Fibroblast of lung (primary cell): ENCODE measurements around the gene ASB4. TPM values are rescaled to one million over a fixed set of nuclear protein-coding genes. Genes with fewer than 3 reads are reported as not detected.

ENCODE experiments used
- DNase-seq, 2 donors: peaks; one replicate each; pipeline versions ENCODE4 v3.0.0 to v3.0.0-alpha.2; 2010; ENCODE audit warnings: low read depth in 2 of 2
- H2AFZ ChIP-seq: 2 replicates; pipeline ENCODE4 v1.5.1; 2012; ENCODE audit warnings: low read length, control low read depth, inconsistent platforms
- H3K27ac ChIP-seq: 2 replicates; pipeline ENCODE4 v1.5.1; 2011; ENCODE audit warnings: low read length, control low read depth; ENCODE audit not compliant: insufficient read depth
- H3K27me3 ChIP-seq: 2 replicates; pipeline ENCODE4 v1.5.1; 2011; ENCODE audit warnings: mild to moderate bottlenecking, low read length; ENCODE audit not compliant: control insufficient read depth, insufficient read depth
- H3K36me3 ChIP-seq: 2 replicates; pipeline ENCODE4 v1.5.1; 2011; ENCODE audit warnings: low read length; ENCODE audit not compliant: control insufficient read depth, insufficient read depth
- H3K4me1 ChIP-seq: 2 replicates; pipeline ENCODE4 v1.5.1; 2011; ENCODE audit warnings: low read length; ENCODE audit not compliant: control insufficient read depth, insufficient read depth; ENCODE audit errors: extremely low read depth
- H3K4me2 ChIP-seq: 2 replicates; pipeline ENCODE4 v1.5.1; 2011; ENCODE audit warnings: low read length, control low read depth; ENCODE audit not compliant: insufficient read depth; ENCODE audit errors: extremely low read depth
- H3K4me3 ChIP-seq, 4 experiments: fragments of 200-600 bp in 1 of 4; sonication (generic) in 1 of 4; replicated peaks in 1 of 4; 2 replicates each; pipeline ENCODE4 v1.5.1; 2011 to 2016; ENCODE audit warnings: low read length in 4 of 4, low read depth in 3 of 4, mild to moderate bottlenecking in 3 of 4, control low read depth in 2 of 4, inconsistent platforms in 1 of 4, mixed read lengths in 1 of 4; ENCODE audit not compliant: insufficient read depth in 1 of 4; ENCODE audit errors: control extremely low read depth in 1 of 4
- H3K79me2 ChIP-seq: 2 replicates; pipeline ENCODE4 v1.5.1; 2012; ENCODE audit warnings: mild to moderate bottlenecking, low read length, inconsistent platforms; ENCODE audit not compliant: control insufficient read depth, insufficient read depth
- H3K9ac ChIP-seq: 2 replicates; pipeline ENCODE4 v1.5.1; 2011; ENCODE audit warnings: mild to moderate bottlenecking, low read length, control low read depth; ENCODE audit not compliant: insufficient read depth
- H3K9me3 ChIP-seq: 2 replicates; pipeline ENCODE4 v1.5.1; 2012; ENCODE audit warnings: low read depth, low read length; ENCODE audit not compliant: control insufficient read depth, insufficient read depth
- H4K20me1 ChIP-seq: 2 replicates; pipeline ENCODE4 v1.5.1; 2011; ENCODE audit warnings: low read length; ENCODE audit not compliant: control insufficient read depth, insufficient read depth; ENCODE audit errors: extremely low read depth
- CTCF ChIP-seq, 2 donors: IDR thresholded peaks in 1 of 2; conservative IDR thresholded peaks in 1 of 2; 1 replicate in 1 of 2; 2 replicates in 1 of 2; pipeline ENCODE4 v1.5.1; 2011 to 2012; ENCODE audit warnings: low read length in 2 of 2, control low read depth in 1 of 2, inconsistent platforms in 1 of 2, low read depth in 1 of 2, mild to moderate bottlenecking in 1 of 2
- EZH2 ChIP-seq: IDR thresholded peaks from 2 replicates; pipeline ENCODE4 v1.5.1; 2012; ENCODE audit warnings: low read length, control low read depth, mild to moderate bottlenecking; ENCODE audit errors: missing control alignments
- polyA plus RNA-seq, 2 donors: library from polyadenylated mRNA; depleted of rRNA in 1 of 2; stranded (reverse) in 1 of 2; unstranded in 1 of 2; fragments of >200 nt; gene quantifications; 2 replicates each; pipeline ENCODE4 v1.2.1, GENCODE V29; 2011 to 2012; ENCODE audit warnings: missing spikeins in 1 of 2
- total RNA-seq: library from RNA; depleted of rRNA; stranded (reverse); fragments of >200 nt; gene quantifications from 2 replicates; pipeline ENCODE4 v1.2.1, GENCODE V29; 2014

The ASB4 gene
- total and polyA plus RNA-seq, 2 donors (not counting 1 experiment from before 2014, with no cell fraction given), result not detected

- TF ChIP-seq EZH2 (no peak), CTCF (conservative IDR thresholded peaks at IDR 0.05 in 1 of 2, IDR thresholded peaks at IDR 0.05 in 1 of 2; ENCODE audit: low read depth in 1 of 2, low read length in 2 of 2) (no peak)
- no peaks in the 10 kb centered on the region for H4K20me1 ChIP-seq
- H3K27me3 ChIP-seq, result no peaks in the 10 kb centered on the region
- no peak overlapping the region for H2AFZ ChIP-seq
- H3K9me3 ChIP-seq, result no peaks in the 10 kb centered on the region
- H3K36me3 ChIP-seq, result no peaks in the 10 kb centered on the region
- H3K4me3 ChIP-seq, result no peak overlapping the region
- no peak for DNase-seq
- H3K27ac ChIP-seq, result no peak overlapping the region
- H3K79me2 ChIP-seq, result no peaks in the 10 kb centered on the region
- H3K9ac ChIP-seq, result no peak overlapping the region
- H3K4me1 ChIP-seq, result no peaks in the 10 kb centered on the region
- no peak overlapping the region for H3K4me2 ChIP-seq
These were observed 31.7 kb downstream of the ASB4 start for GRCh38 chr7:95517458-95517857.

- Histone ChIP-seq H3K36me3 (no peaks in the 10 kb centered on the region), H3K4me2 (no peak overlapping the region), H3K9me3 (no peaks in the 10 kb centered on the region), H2AFZ (no peak overlapping the region), H3K79me2 (no peaks in the 10 kb centered on the region), H3K4me3 (no peak overlapping the region), H3K27ac (no peak overlapping the region), H3K27me3 (no peaks in the 10 kb centered on the region), H4K20me1 (no peaks in the 10 kb centered on the region), H3K9ac (no peak overlapping the region), H3K4me1 (no peaks in the 10 kb centered on the region)
- TF ChIP-seq EZH2 (no peak), CTCF (conservative IDR thresholded peaks at IDR 0.05 in 1 of 2, IDR thresholded peaks at IDR 0.05 in 1 of 2; ENCODE audit: low read depth in 1 of 2, low read length in 2 of 2) (no peak)
- no peak for DNase-seq
These were observed 32.1 kb downstream of the ASB4 start for GRCh38 chr7:95517870-95518269.

GRCh38 chr7:95520136-95520535 lies 34.4 kb downstream of the ASB4 start:
- Histone ChIP-seq H3K79me2 (no peaks in the 10 kb centered on the region), H3K4me2 (no peak overlapping the region), H3K36me3 (no peaks in the 10 kb centered on the region), H3K9ac (no peak overlapping the region), H4K20me1 (no peaks in the 10 kb centered on the region), H3K27me3 (no peaks in the 10 kb centered on the region), H3K9me3 (no peaks in the 10 kb centered on the region), H3K4me1 (no peaks in the 10 kb centered on the region), H3K27ac (no peak overlapping the region), H3K4me3 (no peak overlapping the region), H2AFZ (no peak overlapping the region)
- DNase-seq, result no peak
- TF ChIP-seq CTCF (conservative IDR thresholded peaks at IDR 0.05 in 1 of 2, IDR thresholded peaks at IDR 0.05 in 1 of 2; ENCODE audit: low read depth in 1 of 2, low read length in 2 of 2), result no peak
- TF ChIP-seq EZH2, result no peak
